ENCODE results near the gene TUBB. TPM values are rescaled to one million over a fixed set of nuclear protein-coding genes. Genes with fewer than 3 reads are reported as not detected.

Gene TUBB
- total and polyA plus RNA-seq, 2 donors (not counting 3 experiments of a cell fraction or from before 2014, with no cell fraction given) = 1,276 to 1,408 TPM

GRCh38 chr6:30707281-30707850 lies 12.8 kb upstream of the TUBB start:
- TF ChIP-seq JUN (IDR thresholded peaks at IDR 0.05; ENCODE audit: borderline replicate concordance, insufficient read depth, insufficient read length, low read depth) (no peak), POLR2A (IDR thresholded peaks at IDR 0.05; ENCODE audit: low read depth, low read length) (no peak), MYC (IDR thresholded peaks at IDR 0.05; ENCODE audit: low read depth, low read length) (no peak), GATA2 (IDR thresholded peaks at IDR 0.05; ENCODE audit: insufficient read depth, insufficient read length, low read depth, low read length) (no peak), FOS (IDR thresholded peaks at IDR 0.05; ENCODE audit: borderline replicate concordance, insufficient read depth, low read length) (no peak), EZH2 (IDR thresholded peaks at IDR 0.05; ENCODE audit: borderline replicate concordance, low read depth, low read length, severe bottlenecking) (no peak), POLR2AphosphoS5 (IDR thresholded peaks at IDR 0.05; ENCODE audit: insufficient read depth, low read depth, low read length) (no peak), MAX (IDR thresholded peaks at IDR 0.05; ENCODE audit: insufficient read depth, insufficient read length) (no peak)
- TF ChIP-seq, protein P1, sequence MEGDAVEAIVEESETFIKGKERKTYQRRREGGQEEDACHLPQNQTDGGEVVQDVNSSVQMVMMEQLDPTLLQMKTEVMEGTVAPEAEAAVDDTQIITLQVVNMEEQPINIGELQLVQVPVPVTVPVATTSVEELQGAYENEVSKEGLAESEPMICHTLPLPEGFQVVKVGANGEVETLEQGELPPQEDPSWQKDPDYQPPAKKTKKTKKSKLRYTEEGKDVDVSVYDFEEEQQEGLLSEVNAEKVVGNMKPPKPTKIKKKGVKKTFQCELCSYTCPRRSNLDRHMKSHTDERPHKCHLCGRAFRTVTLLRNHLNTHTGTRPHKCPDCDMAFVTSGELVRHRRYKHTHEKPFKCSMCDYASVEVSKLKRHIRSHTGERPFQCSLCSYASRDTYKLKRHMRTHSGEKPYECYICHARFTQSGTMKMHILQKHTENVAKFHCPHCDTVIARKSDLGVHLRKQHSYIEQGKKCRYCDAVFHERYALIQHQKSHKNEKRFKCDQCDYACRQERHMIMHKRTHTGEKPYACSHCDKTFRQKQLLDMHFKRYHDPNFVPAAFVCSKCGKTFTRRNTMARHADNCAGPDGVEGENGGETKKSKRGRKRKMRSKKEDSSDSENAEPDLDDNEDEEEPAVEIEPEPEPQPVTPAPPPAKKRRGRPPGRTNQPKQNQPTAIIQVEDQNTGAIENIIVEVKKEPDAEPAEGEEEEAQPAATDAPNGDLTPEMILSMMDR (IDR thresholded peaks at IDR 0.05; ENCODE audit: extremely low read depth in 1 of 2, insufficient read depth in 1 of 2, low read depth in 1 of 2, low read length in 2 of 2) = no peak
- no TSS peak for BruUV-seq (replicated peaks)
- Histone ChIP-seq H3K9ac (replicated peaks; ENCODE audit: extremely low read depth, insufficient read depth, low read length) (no peak overlapping the region), H3K36me3 (ENCODE audit: control insufficient read depth in 2 of 2, extremely low read depth in 1 of 2, insufficient read depth in 2 of 2, low read length in 2 of 2) (peaks cover 5 to 17% of the 10 kb centered on the region in 2 experiments), H4K20me1 (replicated peaks; ENCODE audit: control insufficient read depth, extremely low read depth, insufficient read depth, low read length) (no peaks in the 10 kb centered on the region), H3K4me3 (replicated peaks in 1 of 3; ENCODE audit: insufficient read depth in 1 of 3, low read depth in 1 of 3, low read length in 3 of 3) (no peak overlapping the region), H3K9me1 (replicated peaks; ENCODE audit: control insufficient read depth, extremely low read depth, insufficient read depth, low read length) (no peaks in the 10 kb centered on the region), H3K4me1 (ENCODE audit: control insufficient read depth, extremely low read depth, insufficient read depth, low read length) (no peaks in the 10 kb centered on the region), H3K27me3 (ENCODE audit: control insufficient read depth in 2 of 2, insufficient read depth in 2 of 2, low read length in 2 of 2) (no peaks in the 10 kb centered on the region), H3K9me3 (replicated peaks; ENCODE audit: control insufficient read depth, insufficient read depth, low read length) (no peaks in the 10 kb centered on the region), H3K4me2 (ENCODE audit: insufficient read depth, low read length) (no peak overlapping the region), H3K27ac (ENCODE audit: insufficient read depth, low read depth, low read length) (no peak overlapping the region), H2AFZ (ENCODE audit: low read depth, low read length) (no peak overlapping the region), H3K79me2 (ENCODE audit: control insufficient read depth, insufficient read depth, low read length) (no peaks in the 10 kb centered on the region)
- DNase-seq (ENCODE audit: low read depth, low spot score) (no peak), FAIRE-seq (no peak)
- ChIA-PET POLR2A (no interaction called here), CTCF (interaction anchor here (1.4 kb wide), 1 partner anchor 10 kb away, joined by 4 read pairs; the partner anchor contains the start of gene MDC1)
- intact Hi-C loops (cut with micrococcal nuclease) = no loop called here
- dilution Hi-C loops (cut with MboI; ENCODE audit: extremely low pct_ligation_motif_present, low sequenced_read_pairs) = no loop called here
